ENCODE results near the gene DDTL.

DDTL gene

GRCh38 chr22:24006207-24006913, 39.7 kb downstream of the DDTL start:
- DNase-seq: no peak

- no peak for DNase-seq
Observed at GRCh38 chr22:24006914-24007214, 40.2 kb downstream of the DDTL start.

DNA sequence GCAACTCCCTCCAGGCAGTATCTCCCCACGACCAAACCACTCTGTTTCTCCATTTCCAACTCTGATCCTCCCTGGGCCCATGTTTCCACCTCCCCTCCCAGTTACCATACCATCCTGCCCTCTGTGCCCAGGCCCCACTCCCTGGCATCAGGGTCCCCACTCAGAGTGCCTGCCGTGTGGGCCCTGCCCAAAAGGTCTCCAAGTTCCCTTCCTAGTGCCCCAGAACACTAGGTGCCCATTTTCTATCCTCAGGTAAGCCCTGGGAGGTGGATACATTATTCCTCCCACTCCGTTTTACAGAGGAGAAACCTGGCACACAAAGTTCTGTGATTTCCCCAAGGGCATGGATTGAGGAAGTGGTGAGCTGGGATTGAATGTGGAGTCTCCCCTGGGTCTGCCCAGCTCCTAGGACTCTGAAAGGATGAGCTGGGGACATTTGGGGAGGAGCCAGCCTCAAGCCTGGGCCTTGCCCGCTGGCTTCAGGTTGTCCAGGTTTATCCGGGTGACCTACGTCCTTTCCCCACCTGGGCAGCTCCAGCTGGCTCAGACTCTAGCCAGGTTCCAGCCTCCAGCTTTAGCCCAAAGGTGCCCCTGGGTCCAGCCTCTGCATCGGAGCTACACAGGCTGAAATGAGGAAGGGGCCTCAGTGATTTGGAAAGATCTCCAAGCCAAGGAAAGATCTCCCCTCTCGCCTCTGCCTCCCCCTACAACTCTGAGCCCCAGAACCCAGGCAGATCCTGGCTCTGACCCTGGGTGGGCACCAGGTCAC, 40.7 kb downstream of the DDTL start:
- no peak for DNase-seq

- no peak for DNase-seq
Observed at GRCh38 chr22:24008022-24008283, 41.3 kb downstream of the DDTL start.

DNA sequence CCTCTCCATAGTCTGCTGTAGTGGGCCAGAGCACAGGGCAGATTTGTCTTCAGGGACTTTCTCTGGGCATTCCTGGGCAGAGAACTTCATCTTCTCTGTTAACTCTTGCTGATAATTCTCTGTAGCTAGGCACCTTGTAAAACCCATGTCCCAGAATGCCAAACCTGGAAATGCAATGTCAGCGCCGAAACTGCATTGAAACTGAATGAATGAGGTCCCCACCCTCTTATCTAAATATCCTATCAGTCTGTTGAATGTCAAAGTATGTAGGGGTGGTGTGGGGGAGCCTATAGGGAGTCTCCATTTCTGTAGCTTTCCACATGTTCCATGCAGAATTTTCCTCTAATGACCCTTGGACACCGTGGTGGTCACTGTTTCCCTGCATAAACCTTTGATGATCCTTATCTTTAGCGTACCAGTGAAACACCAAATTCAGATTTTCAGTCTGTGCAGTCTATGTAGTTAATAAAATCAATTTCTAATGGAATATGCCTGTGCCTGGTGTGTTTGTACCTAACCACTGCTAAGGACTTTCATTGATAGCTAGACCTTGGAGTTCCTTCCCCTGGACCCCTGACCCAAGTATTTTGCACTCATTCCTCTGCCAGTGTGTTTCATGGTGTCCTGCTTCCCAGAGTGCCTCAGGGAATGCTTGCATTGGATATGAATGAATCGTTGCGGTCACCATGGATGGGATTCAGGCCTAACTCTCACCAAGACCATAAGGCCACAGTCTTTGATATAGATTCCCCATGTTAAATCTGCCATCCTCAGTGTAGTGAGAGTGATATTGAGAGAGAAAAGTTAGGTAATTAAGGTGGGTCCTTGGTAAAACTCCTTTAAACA, 41.9 kb downstream of the DDTL start:
- DNase-seq: no peak

DNA sequence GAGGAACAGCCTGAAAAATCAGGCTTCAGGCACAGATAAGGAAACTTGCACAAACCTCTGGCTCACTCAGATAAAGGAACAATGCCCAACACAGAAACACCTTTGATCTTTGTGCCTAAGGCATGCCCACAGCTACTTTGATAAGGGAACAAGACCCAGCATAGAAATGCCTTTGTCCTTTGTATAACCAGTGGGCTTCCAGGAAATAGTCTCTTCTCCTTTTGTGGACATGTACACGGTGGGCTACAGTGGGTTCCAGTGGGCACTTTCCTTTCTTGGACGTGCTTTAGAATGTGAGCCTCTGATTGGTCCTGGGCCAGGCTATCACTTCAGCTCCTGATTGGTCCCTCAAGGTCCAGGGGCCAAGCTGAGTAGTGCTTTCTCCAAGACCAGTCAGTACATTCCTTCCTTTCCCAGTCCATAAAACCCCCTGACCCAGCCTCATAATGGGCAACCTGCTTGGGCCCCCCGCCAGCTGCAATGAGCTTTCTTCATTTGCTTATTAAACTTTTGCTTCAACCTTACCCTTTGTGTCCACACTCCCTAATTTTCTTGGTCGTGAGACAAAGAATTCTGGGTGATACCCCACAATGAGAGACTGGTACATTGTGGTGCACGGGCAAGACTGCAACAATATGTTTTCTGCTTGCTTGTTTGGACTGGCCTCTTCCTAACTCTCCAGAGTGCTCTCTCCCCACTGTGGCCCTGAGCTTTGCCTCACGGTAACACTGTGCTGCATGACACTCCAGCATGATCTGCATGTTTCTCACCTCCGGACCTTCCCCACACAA, 42.7 kb downstream of the DDTL start:
- no peak for DNase-seq

DNA sequence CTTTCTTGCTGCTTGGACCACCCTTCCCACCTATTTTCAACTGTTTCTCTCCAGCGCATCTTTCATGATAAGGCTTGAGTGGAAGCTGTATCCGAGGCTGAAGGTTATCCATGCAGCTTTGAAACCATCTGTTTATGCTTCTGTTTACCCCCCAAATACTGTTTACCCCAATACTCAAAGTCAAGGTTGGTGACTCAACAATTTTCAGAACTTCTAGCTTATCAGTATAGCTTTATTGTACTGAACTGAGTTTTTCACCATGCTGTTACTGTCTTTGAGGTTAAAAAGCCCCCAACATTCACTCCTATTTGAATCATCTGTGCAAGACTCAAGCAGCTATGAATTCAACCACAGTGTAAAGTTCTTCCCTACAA, 43.3 kb downstream of the DDTL start:
- no peak for DNase-seq

DNA sequence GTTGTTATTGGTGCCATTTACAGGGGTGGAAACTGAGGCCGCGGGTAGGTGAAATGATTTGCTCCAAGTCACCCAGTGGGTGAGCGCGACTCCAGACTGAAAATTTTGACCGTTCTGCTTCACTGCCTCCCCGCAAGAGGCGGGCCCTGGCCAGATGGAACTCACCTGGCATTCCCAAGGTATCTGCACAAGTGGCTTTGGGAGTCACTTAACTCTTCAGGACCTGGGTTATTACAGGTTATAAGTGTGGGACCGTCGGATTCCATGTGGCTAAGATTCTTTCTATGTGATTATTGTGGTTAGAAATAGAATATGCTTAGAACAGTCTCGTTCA, 45.0 kb downstream of the DDTL start:
- no peak for DNase-seq

DNA sequence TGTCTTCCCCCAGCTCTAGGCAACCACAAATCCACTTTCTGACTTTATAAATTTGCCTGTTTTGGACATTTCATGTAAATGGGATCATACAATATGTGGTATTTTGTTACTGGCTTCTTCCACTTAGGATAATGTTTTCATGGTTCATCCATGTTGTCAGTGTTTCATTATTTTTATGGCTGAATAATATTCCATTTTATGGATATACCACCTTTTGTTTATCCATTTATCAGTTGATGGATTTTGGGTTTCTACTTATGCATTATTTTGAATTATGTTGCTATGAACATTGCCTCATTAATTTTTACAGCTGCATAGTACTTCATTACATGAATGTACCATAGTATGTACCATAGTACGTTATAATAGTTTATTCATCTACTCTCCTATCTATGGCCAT, 49.5 kb downstream of the DDTL start:
- no peak for DNase-seq

DNA sequence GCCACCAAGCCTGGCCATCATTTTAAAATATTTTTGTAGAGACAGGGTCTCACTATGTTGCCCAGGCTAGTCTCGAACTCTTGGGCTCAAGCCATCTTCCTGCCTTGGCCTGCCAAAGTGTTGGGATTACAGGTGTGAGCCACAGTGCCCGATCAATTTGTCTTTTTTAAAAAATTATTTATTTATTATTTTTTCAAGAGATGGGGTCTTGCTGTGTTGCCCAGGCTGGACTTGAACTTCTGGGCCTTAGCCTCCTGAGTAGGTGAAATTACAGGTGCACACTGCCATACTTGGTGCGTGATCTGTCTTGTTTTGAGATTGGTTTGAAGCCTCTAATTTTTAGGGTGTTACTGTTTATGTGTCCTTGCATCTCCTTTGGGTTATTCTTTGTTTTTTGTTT, 54.6 kb downstream of the DDTL start:
- no peak for DNase-seq

All from anterior cingulate cortex (tissue), 58 donors.